Ovary (tissue), 3 donors: ENCODE measurements around the gene LIMK2.

ENCODE experiments used
- POLR2A ChIP-seq: fragments of 450-650 bp; IDR thresholded peaks from one replicate; pipeline ENCODE4 v1.6.1; 2017; ENCODE audit warnings: antibody characterized with exemption, mild to moderate bottlenecking, moderate library complexity
- TF ChIP-seq, protein P1 (sequence below), 3 donors: fragments of 450-650 bp in 2 of 3; fragments of 200-600 bp in 1 of 3; IDR thresholded peaks; one replicate each; pipeline versions ENCODE4 v1.5.1 to v1.8.0; 2016 to 2022; ENCODE audit warnings: antibody characterized with exemption in 3 of 3, mild to moderate bottlenecking in 1 of 3
- donor health status: DM: no; HTN: no; CAD: no.

DNA sequence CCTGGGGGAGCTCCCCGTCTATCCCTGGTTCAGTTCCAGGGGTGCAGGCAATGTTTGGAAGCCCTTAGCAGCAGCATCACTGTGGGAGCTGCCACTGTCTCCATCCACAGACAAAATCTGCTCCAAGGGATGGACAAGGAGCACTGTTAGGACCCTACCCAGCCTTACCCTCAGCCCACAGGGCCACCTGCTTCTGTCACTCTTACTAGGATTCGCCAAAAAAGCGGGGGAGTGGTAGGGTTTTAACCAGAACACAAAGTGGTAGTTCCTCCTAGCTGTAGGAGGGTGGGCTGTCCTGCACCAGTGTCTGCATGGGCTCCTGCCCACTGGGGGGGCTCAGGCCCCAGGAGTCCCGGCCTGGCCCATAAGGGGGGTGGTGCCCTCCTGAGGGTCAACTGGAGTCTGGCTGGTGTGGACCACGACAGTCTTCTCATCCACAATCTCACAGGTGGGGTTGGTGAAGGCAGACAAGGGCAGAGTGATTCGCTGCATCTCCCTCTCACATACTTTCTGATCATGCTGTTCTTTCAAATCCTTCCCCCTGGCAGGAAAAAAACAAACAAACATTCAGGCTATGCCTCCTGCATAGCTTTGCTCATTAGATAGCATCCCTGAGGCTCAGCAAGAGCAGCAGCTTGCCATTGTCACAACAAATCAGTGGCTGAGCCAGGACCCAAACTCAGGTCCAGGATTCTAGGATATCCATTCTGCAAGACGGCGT lies 70.8 kb downstream of the LIMK2 start:
- TF ChIP-seq, protein P1, sequence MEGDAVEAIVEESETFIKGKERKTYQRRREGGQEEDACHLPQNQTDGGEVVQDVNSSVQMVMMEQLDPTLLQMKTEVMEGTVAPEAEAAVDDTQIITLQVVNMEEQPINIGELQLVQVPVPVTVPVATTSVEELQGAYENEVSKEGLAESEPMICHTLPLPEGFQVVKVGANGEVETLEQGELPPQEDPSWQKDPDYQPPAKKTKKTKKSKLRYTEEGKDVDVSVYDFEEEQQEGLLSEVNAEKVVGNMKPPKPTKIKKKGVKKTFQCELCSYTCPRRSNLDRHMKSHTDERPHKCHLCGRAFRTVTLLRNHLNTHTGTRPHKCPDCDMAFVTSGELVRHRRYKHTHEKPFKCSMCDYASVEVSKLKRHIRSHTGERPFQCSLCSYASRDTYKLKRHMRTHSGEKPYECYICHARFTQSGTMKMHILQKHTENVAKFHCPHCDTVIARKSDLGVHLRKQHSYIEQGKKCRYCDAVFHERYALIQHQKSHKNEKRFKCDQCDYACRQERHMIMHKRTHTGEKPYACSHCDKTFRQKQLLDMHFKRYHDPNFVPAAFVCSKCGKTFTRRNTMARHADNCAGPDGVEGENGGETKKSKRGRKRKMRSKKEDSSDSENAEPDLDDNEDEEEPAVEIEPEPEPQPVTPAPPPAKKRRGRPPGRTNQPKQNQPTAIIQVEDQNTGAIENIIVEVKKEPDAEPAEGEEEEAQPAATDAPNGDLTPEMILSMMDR (IDR thresholded peaks at IDR 0.05), result no peak
- no peak for TF ChIP-seq POLR2A
